Measurements from ENCODE around the gene JAG1.

- TF ChIP-seq MYNN (tag by site-specific recombination; IDR thresholded peaks at IDR 0.05; ENCODE audit: borderline replicate concordance) = no peak
- TF ChIP-seq CTCF (tag by site-specific recombination; IDR thresholded peaks at IDR 0.05) = no peak
- no peak for TF ChIP-seq ZNF169 (tag by site-specific recombination; IDR thresholded peaks at IDR 0.05)
- TF ChIP-seq TCF7L2 (IDR thresholded peaks at IDR 0.05; ENCODE audit: borderline replicate concordance, low read depth, low read length) = no peak
- no peak for TF ChIP-seq ZNF660 (tag by site-specific recombination; IDR thresholded peaks at IDR 0.05)
- TF ChIP-seq ZNF623 (tag by site-specific recombination; IDR thresholded peaks at IDR 0.05) = no peak
Measured at GRCh38 chr20:10603971-10604864, 69.6 kb downstream of the JAG1 start.

All from HEK293 (cell line).